ENCODE data around the gene RPP40. TPM values are rescaled to one million over a fixed set of nuclear protein-coding genes. Genes with fewer than 3 reads are reported as not detected.

RPP40 gene
- total RNA-seq, 1 experiment from 2014 or later: 37.9 TPM

DNA sequence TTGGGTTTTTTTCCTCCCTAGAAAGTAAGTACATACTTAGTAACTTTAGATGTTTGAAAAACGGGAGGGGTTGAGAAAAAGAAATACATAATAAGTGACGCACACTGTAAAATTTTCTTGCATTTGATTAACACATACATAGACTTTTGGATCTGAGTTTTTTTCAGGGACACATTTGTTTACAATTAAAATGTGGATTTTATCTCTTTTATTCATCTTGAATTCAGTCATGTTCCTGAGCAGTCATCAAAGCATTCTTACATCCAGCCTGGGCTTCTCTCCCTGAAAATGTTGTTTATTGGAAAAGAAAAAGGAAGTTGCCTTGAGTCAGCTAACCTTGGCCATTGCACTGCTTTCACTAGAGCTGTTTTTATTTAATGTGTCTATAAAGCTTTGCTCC, 8.7 kb upstream of the RPP40 start:
- Histone ChIP-seq H2AFZ (ENCODE audit: low read length) (no peak overlapping the region), H3K4me1 (ENCODE audit: insufficient read depth, low read length) (no peaks in the 10 kb centered on the region), H3K27me3 (ENCODE audit: low read length) (no peaks in the 10 kb centered on the region), H3K27ac (ENCODE audit: low read length) (no peak overlapping the region), H3K4me3 (ENCODE audit: low read length) (no peak overlapping the region), H3K9ac (ENCODE audit: low read length) (no peak overlapping the region), H3K79me2 (ENCODE audit: low read length) (no peaks in the 10 kb centered on the region), H3K4me2 (ENCODE audit: low read length) (no peak overlapping the region), H3K9me3 (ENCODE audit: low read length) (no peaks in the 10 kb centered on the region), H3F3A (ENCODE audit: low read length, unreplicated experiment) (no peaks in the 10 kb centered on the region), H4K20me1 (ENCODE audit: low read length) (no peaks in the 10 kb centered on the region), H3K9me2 (replicated peaks; ENCODE audit: low read length) (no peaks in the 10 kb centered on the region), H3K36me3 (ENCODE audit: low read depth, low read length) (no peaks in the 10 kb centered on the region)
- TF ChIP-seq EZH2phosphoT487 (IDR thresholded peaks at IDR 0.05; ENCODE audit: borderline replicate concordance, low read length) (no peak), EZH2 (IDR thresholded peaks at IDR 0.05; ENCODE audit: low read length, unreplicated experiment) (no peak)
- TF ChIP-seq, protein P1, sequence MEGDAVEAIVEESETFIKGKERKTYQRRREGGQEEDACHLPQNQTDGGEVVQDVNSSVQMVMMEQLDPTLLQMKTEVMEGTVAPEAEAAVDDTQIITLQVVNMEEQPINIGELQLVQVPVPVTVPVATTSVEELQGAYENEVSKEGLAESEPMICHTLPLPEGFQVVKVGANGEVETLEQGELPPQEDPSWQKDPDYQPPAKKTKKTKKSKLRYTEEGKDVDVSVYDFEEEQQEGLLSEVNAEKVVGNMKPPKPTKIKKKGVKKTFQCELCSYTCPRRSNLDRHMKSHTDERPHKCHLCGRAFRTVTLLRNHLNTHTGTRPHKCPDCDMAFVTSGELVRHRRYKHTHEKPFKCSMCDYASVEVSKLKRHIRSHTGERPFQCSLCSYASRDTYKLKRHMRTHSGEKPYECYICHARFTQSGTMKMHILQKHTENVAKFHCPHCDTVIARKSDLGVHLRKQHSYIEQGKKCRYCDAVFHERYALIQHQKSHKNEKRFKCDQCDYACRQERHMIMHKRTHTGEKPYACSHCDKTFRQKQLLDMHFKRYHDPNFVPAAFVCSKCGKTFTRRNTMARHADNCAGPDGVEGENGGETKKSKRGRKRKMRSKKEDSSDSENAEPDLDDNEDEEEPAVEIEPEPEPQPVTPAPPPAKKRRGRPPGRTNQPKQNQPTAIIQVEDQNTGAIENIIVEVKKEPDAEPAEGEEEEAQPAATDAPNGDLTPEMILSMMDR (conservative IDR thresholded peaks at IDR 0.05; ENCODE audit: low read depth, low read length): no peak
- DNase-seq: no peak
- BruUV-seq (replicated peaks): no TSS peak
- CTCF ChIA-PET: no interaction called here
- ATAC-seq: peak; percentile 78
- intact Hi-C loops (cut with micrococcal nuclease): no loop called here
- POLR2A ChIA-PET (ENCODE audit: unreplicated experiment): interaction anchor here (0.6 kb wide), 1 partner anchor 102 kb away, joined by 7 read pairs; no protein-coding TSS in a partner anchor

DNA sequence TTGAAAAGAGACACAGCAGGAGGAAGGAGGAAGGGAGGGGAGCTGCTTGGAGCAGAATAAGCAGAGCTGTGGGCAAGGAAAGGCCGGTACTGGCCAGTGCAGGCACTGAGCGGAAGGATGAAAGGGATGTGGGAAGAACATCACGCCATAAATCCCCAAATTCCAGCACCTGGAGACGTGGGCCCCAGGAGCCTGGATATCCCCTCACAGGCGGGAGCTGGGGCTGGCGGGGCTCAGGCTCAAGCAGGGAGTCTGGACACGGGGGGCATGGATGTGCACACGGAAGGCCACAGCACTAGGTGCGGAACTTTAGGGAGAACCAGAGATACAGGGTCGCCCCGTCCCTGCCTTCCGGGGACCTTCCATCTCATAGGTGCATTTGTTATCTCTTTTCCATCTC, 7.5 kb upstream of the RPP40 start:
- Histone ChIP-seq H3K27ac (ENCODE audit: low read length) (no peak overlapping the region), H3F3A (ENCODE audit: low read length, unreplicated experiment) (no peaks in the 10 kb centered on the region), H3K79me2 (ENCODE audit: low read length) (no peaks in the 10 kb centered on the region), H3K9me2 (replicated peaks; ENCODE audit: low read length) (no peaks in the 10 kb centered on the region), H4K20me1 (ENCODE audit: low read length) (no peaks in the 10 kb centered on the region), H3K4me2 (ENCODE audit: low read length) (no peak overlapping the region), H3K9me3 (ENCODE audit: low read length) (no peaks in the 10 kb centered on the region), H2AFZ (ENCODE audit: low read length) (no peak overlapping the region), H3K4me1 (ENCODE audit: insufficient read depth, low read length) (no peaks in the 10 kb centered on the region), H3K36me3 (ENCODE audit: low read depth, low read length) (no peaks in the 10 kb centered on the region), H3K27me3 (ENCODE audit: low read length) (no peaks in the 10 kb centered on the region), H3K9ac (ENCODE audit: low read length) (no peak overlapping the region), H3K4me3 (ENCODE audit: low read length) (no peak overlapping the region)
- ChIA-PET POLR2A (ENCODE audit: unreplicated experiment) (no interaction called here), CTCF (no interaction called here)
- DNase-seq (no peak), ATAC-seq (no peak)
- no TSS peak for BruUV-seq (replicated peaks)
- TF ChIP-seq, protein P1 (conservative IDR thresholded peaks at IDR 0.05; ENCODE audit: low read depth, low read length): no peak
- TF ChIP-seq EZH2 (IDR thresholded peaks at IDR 0.05; ENCODE audit: low read length, unreplicated experiment) (no peak), EZH2phosphoT487 (IDR thresholded peaks at IDR 0.05; ENCODE audit: borderline replicate concordance, low read length) (no peak)
- intact Hi-C loops (cut with micrococcal nuclease): no loop called here

DNA sequence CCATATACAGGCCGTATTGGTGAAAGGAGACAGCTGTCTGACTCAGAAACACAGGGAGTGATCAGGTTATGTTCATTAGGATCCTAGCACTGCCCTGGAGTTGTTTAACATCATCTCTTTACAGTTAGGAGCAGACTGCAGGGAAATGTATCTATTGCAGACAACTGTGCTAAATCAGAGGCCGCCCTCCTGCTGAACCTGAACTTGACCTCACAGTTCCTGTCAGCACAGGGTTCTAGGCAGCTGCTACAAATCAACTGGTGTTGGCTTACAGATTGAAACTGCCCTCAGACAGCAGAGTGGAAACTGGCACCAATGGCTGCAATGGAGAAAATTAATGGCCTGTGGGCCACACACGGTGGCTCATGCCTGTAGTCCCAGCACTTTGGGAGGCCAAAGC, 3.7 kb upstream of the RPP40 start:
- Histone ChIP-seq H4K20me1 (ENCODE audit: low read length) (no peaks in the 10 kb centered on the region), H3K9me2 (replicated peaks; ENCODE audit: low read length) (no peaks in the 10 kb centered on the region), H3K4me2 (ENCODE audit: low read length) (no peak overlapping the region), H3K4me3 (ENCODE audit: low read length) (no peak overlapping the region), H3K9me3 (ENCODE audit: low read length) (no peaks in the 10 kb centered on the region), H3K27me3 (ENCODE audit: low read length) (no peaks in the 10 kb centered on the region), H3K27ac (ENCODE audit: low read length) (no peak overlapping the region), H3K79me2 (ENCODE audit: low read length) (peaks cover 5% of the 10 kb centered on the region; the same call in 1 of the 2 replicates), H3K36me3 (ENCODE audit: low read depth, low read length) (no peaks in the 10 kb centered on the region), H3F3A (ENCODE audit: low read length, unreplicated experiment) (no peaks in the 10 kb centered on the region), H2AFZ (ENCODE audit: low read length) (no peak overlapping the region), H3K9ac (ENCODE audit: low read length) (no peak overlapping the region), H3K4me1 (ENCODE audit: insufficient read depth, low read length) (peaks cover 10% of the 10 kb centered on the region; the same call in 1 of the 2 replicates)
- ChIA-PET POLR2A (ENCODE audit: unreplicated experiment) (no interaction called here), CTCF (no interaction called here)
- no TSS peak for BruUV-seq (replicated peaks)
- ATAC-seq: no peak
- DNase-seq: no peak
- intact Hi-C loops (cut with micrococcal nuclease): no loop called here
- no peak for TF ChIP-seq EZH2phosphoT487 (IDR thresholded peaks at IDR 0.05; ENCODE audit: borderline replicate concordance, low read length)
- TF ChIP-seq, protein P1 (conservative IDR thresholded peaks at IDR 0.05; ENCODE audit: low read depth, low read length): no peak
- no peak for TF ChIP-seq EZH2 (IDR thresholded peaks at IDR 0.05; ENCODE audit: low read length, unreplicated experiment)

All from PC-3 (cell line).